Measurements from ENCODE around the gene TAB2.
"Not testable (repeated sequence)": the region's sequence is repeated elsewhere in the genome, so short reads cannot be mapped to it uniquely, and the experiment has no call there.

The TAB2 gene

GRCh38 chr6:149316108-149316727 is 1.3 kb upstream of the TAB2 start:
- TF ChIP-seq ISL1 (CRISPR knock-in tag; IDR thresholded peaks at IDR 0.05): no peak
- no peak for TF ChIP-seq ZNF8 (CRISPR knock-in tag; IDR thresholded peaks at IDR 0.05)
- no peak for TF ChIP-seq ZC3H10 (CRISPR knock-in tag; IDR thresholded peaks at IDR 0.05)
- no peak for TF ChIP-seq ZFP30 (CRISPR knock-in tag; IDR thresholded peaks at IDR 0.05)
- no peak for TF ChIP-seq CSDC2 (CRISPR knock-in tag; IDR thresholded peaks at IDR 0.05)
- ATAC-seq: no peak

GRCh38 chr6:149316740-149317643 is 520 bp upstream of the TAB2 start:
- ATAC-seq: peak; percentile 91
- TF ChIP-seq, protein P1, sequence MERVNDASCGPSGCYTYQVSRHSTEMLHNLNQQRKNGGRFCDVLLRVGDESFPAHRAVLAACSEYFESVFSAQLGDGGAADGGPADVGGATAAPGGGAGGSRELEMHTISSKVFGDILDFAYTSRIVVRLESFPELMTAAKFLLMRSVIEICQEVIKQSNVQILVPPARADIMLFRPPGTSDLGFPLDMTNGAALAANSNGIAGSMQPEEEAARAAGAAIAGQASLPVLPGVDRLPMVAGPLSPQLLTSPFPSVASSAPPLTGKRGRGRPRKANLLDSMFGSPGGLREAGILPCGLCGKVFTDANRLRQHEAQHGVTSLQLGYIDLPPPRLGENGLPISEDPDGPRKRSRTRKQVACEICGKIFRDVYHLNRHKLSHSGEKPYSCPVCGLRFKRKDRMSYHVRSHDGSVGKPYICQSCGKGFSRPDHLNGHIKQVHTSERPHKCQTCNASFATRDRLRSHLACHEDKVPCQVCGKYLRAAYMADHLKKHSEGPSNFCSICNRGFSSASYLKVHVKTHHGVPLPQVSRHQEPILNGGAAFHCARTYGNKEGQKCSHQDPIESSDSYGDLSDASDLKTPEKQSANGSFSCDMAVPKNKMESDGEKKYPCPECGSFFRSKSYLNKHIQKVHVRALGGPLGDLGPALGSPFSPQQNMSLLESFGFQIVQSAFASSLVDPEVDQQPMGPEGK (CRISPR knock-in tag; IDR thresholded peaks at IDR 0.05; ENCODE audit: borderline replicate concordance): peak; percentile 86
- TF ChIP-seq CSDC2 (CRISPR knock-in tag; IDR thresholded peaks at IDR 0.05): 0 out of 2 replicates have a peak, but pooled peaks have one; percentile 26
- no peak for TF ChIP-seq TCF4 (CRISPR knock-in tag; IDR thresholded peaks at IDR 0.05; ENCODE audit: borderline replicate concordance)

DNA sequence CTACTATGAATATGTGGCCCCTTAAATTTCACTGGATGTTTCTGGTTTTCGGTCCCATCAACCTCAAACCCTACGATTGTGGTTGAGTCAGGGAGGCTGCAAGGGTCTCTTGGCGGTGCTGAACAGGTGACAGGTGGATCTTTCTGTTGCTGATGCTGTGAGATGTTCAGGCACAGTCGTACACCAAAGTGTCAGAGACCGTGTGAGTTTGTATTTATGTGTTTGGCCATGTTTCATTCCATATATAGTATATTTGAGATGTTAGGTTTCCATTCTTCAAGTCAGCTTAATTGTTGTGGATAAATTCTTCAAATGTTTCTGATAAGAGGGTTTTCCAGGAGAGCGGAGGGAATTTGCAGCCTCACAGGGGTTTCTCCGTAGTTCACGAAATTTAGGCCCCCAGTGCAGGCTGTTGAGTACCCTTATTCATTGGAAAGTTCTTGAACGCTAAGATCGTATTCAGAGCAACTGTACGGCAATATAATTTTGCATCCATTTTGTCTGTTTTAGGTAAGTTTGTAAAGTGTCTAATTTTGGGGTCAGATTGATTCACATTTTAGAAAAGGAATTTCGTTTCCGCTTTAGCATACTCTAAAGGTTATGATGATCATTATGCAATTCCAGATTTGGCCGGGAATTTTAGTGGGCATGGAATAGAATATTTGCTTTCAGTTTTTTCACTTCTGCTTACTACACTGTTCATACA is 1.2 kb downstream of the TAB2 start:
- no peak for TF ChIP-seq CREB5 (CRISPR knock-in tag; IDR thresholded peaks at IDR 0.05; ENCODE audit: low read depth)
- TF ChIP-seq ISL1 (CRISPR knock-in tag; IDR thresholded peaks at IDR 0.05): no peak
- TF ChIP-seq ZC3H10 (CRISPR knock-in tag; IDR thresholded peaks at IDR 0.05): no peak
- TF ChIP-seq TCF4 (CRISPR knock-in tag; IDR thresholded peaks at IDR 0.05; ENCODE audit: borderline replicate concordance): no peak
- TF ChIP-seq PPARA (CRISPR knock-in tag; IDR thresholded peaks at IDR 0.05; ENCODE audit: borderline replicate concordance): no peak
- peak; percentile 9 for ATAC-seq

GRCh38 chr6:149319422-149319821 is 1.9 kb downstream of the TAB2 start:
- TF ChIP-seq TCF4 (CRISPR knock-in tag; IDR thresholded peaks at IDR 0.05; ENCODE audit: borderline replicate concordance) (no peak), ISL1 (CRISPR knock-in tag; IDR thresholded peaks at IDR 0.05) (no peak), ZC3H10 (CRISPR knock-in tag; IDR thresholded peaks at IDR 0.05) (no peak), ZNF70 (CRISPR knock-in tag; IDR thresholded peaks at IDR 0.05) (no peak), ZNF8 (CRISPR knock-in tag; IDR thresholded peaks at IDR 0.05) (no peak)
- ATAC-seq: no peak

DNA sequence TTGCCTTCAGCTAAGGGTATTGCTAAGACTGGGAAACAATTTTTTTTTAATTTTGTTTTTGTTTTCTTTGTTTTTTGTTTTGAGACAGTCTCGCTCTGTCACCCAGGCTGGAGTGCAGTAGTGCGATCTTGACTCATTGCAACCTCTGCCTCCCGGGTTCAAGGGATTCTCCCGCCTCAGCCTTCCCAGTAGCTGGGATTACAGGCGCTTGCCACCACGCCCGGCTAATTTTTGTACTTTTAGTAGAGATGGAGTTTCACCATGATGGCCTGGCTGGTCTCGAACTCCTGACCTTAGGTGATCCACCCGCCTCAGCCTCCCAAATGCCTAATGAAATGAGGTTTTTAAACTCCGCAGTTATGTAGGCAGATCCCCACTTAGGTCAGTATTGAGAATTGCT is 2.5 kb downstream of the TAB2 start:
- not testable (repeated sequence) for ATAC-seq

GRCh38 chr6:149320796-149321195 is 3.3 kb downstream of the TAB2 start:
- no peak for ATAC-seq
- TF ChIP-seq, protein P1 (CRISPR knock-in tag; IDR thresholded peaks at IDR 0.05; ENCODE audit: borderline replicate concordance): no peak
- no peak for TF ChIP-seq ZNF8 (CRISPR knock-in tag; IDR thresholded peaks at IDR 0.05)
- no peak for TF ChIP-seq SNAI2 (CRISPR knock-in tag; IDR thresholded peaks at IDR 0.05)
- no peak for TF ChIP-seq ZNF70 (CRISPR knock-in tag; IDR thresholded peaks at IDR 0.05)

DNA sequence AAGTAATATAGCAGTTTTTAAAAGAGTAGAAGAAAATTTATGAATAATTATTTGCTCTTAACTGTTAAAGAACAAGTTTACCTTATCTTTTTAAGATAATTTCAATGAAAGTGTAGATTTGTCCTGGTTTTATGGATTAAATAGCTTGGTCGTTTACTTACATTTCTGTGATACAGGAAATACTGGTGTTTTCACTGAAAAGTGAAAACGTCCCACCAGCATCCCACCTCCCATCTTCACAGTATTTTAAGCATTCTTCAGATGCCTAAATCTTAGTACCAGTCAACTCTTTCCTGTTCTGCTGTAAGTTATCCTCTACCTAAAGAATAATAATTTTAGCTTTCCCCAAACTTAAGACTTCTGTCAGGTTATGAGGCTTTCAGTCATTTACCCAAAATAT is 5.8 kb downstream of the TAB2 start:
- no peak for ATAC-seq
- TF ChIP-seq ZNF70 (CRISPR knock-in tag; IDR thresholded peaks at IDR 0.05) (no peak), OSR1 (CRISPR knock-in tag; IDR thresholded peaks at IDR 0.05) (no peak), CREB5 (CRISPR knock-in tag; IDR thresholded peaks at IDR 0.05; ENCODE audit: low read depth) (no peak), ZFP3 (CRISPR knock-in tag; IDR thresholded peaks at IDR 0.05) (no peak), ZC3H10 (CRISPR knock-in tag; IDR thresholded peaks at IDR 0.05) (no peak), ISL1 (CRISPR knock-in tag; IDR thresholded peaks at IDR 0.05) (no peak), ESRRG (CRISPR knock-in tag; IDR thresholded peaks at IDR 0.05) (no peak), PPARA (CRISPR knock-in tag; IDR thresholded peaks at IDR 0.05; ENCODE audit: borderline replicate concordance) (no peak), ZNF565 (CRISPR knock-in tag; conservative IDR thresholded peaks at IDR 0.05; ENCODE audit: low read depth) (no peak), SNAI2 (CRISPR knock-in tag; IDR thresholded peaks at IDR 0.05) (no peak), RARB (CRISPR knock-in tag; IDR thresholded peaks at IDR 0.05) (no peak), POU6F1 (CRISPR knock-in tag; IDR thresholded peaks at IDR 0.05; ENCODE audit: borderline replicate concordance, low read depth) (no peak), CSDC2 (CRISPR knock-in tag; IDR thresholded peaks at IDR 0.05) (no peak), BACH2 (CRISPR knock-in tag; IDR thresholded peaks at IDR 0.05; ENCODE audit: borderline replicate concordance) (no peak)

Data from SK-N-SH treated with all-trans-retinoic acid at 6 μM for 48 hours (cell line).